CD4-positive, alpha-beta T cell treated with Interferon alpha-2 for 1 hour (primary cell): ENCODE measurements around the gene TEK.
"Not testable (repeated sequence)": the region's sequence is repeated elsewhere in the genome, so short reads cannot be mapped to it uniquely, and the experiment has no call there.

Experiments used
- DNase-seq, 2 donors: peaks; one replicate each; pipeline ENCODE4 v3.0.0-alpha.2; 2020 to 2022

Gene TEK

DNA sequence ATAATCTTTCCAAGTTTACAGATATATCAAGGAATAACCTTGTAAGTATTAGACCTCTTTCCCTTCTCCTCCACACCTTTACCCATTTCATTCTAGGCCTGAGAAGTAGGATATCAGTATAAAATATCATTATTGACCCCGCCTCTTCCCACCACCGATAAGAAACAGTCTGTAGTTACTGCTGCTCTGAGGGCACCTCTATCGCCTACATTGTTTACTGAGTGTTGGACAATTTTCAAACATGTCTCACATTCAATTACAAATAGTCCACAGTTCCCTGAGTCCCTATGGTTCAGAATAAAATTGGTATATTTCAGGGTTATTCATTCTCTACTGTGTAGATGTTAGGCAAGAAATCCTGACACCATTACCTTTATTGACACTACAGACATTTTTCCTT is 73.4 kb downstream of the TEK start:
- DNase-seq, result no peak

DNA sequence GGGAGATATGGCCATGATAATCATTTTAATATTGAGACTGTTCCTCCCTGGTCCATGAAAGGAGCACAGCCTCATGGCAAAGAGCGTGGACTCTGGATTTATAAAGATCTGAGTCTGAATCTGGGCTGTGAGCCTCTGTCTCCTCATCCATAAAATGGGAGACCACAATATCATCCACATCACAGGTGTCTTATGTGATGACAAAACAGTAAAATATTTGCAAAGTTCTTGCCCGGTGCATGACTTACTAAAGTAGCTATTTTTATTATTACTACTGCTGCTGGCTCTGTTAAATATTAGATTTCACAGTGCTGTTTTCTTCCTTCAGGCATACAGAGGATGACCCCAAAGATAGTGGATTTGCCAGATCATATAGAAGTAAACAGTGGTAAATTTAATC is 74.1 kb downstream of the TEK start:
- DNase-seq, result no peak

DNA sequence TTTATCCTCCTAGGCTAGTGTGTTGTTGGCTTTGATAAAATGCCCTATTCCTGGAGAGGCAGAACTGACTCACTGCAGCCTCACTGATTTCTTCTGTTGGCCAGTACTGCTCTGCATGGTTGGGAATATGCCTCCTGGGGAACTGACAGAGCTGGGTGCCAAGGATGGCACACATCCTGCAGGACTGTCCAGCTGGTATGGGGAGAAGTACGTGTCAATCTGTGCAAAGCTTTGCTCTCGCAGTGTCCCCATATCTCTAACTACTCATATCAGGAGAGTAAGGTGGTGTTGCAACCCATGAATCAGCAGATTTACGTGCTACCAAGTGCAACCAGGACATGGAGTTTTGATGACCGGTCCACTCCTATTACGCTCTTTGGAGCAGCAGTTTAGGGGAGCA is 74.7 kb downstream of the TEK start:
- no peak for DNase-seq

DNA sequence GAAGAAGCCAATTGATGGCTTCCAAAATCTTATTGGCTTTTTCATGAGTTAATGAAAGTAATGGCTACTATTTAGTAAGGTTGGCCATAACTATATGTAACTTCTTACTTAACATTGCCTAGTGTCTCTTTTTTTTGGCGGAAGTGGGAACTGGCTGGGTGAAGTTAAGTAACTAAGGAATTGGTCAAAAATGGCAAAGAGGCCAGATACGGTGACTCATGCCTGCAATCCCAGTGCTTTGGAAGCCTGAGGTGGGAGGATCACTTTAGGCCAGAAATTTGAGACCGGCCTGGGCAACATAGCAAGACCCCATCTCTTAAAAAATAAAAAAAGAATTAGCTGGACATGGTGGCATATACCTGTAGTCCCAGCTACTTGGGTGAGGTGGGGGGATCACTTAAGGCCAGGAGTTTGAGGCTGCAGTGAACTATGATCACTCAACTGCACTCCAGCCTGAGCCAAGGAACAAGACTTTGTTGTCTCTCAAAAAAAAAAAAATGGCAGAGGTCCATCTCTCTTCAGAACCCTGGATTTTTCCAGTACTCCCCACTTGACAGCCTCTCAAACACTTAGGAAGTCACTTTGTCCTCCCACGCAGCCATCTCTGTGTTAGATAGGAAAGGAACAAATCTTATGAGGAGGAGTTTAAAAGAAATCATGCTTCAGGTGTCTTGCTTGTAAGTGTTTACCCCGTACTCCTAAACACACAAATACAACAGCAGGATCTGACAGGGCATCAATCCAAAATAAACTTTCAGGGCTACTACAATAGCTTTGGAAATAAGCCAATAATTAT is 75.7 kb downstream of the TEK start:
- no peak for DNase-seq

DNA sequence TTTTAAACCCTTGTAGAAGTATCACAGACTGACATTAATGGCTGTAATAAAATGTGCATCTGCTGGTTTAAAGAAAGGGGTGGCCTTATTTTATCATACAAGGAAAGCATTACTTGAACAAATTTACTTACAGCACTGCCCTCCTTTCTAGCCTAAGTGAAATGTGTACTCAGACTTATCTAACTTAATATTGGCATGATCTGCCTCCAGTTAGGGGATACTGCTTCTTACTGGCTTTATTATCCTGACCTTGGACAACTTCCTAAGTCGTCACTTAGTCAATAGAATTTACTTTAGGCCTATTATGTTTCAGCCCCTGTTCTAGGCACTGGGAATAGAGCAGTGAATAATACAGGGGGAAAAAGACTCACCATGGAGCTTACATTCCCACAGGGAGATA is 79.4 kb downstream of the TEK start:
- no peak for DNase-seq

DNA sequence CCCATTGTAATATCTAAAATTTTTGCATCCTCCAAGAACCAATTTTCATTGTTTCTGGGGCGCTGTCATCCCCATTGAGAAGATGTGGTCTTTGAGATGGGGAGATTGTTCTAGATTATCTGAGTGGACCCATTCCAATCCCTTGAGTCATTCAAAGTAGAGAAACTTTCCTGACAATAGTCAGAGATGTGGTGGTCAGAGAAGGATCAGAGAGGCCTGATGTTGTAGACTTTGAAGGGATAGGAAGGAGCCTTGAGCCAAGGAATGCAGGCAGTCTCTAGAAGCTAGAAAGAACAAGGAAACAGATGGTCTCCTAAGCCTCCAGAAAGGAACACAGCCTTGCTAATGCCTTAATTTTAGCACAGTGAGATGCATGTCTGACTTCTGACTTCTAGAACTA is 80.4 kb downstream of the TEK start:
- DNase-seq, result no peak

DNA sequence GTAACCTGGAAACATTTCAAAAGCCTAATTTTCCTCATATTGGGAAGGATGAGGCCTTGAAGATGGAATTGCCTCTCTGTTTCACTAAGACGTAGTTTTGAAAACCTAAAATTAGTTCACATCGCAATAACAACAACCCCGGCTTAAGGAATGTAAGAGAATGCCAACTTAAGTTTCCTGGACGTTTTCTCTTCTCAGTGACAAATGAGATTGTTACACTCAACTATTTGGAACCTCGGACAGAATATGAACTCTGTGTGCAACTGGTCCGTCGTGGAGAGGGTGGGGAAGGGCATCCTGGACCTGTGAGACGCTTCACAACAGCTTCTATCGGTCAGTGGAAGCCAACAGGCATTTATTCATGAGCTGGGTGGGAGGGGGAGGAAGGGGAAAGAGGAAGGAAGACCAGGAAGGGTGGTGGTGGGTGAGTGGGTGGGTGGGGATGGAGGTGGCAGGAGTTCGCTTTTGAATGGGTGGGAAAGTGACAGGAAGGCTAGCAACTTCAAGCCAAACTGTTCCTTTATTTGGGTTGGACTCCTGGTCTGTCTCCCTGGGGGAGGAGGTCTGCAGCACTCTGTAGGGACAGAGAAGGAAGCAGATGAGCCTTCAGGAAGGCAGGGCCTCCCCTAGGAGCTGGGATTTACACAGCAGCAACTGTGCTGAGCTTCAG is 83.4 kb downstream of the TEK start:
- DNase-seq, result no peak

DNA sequence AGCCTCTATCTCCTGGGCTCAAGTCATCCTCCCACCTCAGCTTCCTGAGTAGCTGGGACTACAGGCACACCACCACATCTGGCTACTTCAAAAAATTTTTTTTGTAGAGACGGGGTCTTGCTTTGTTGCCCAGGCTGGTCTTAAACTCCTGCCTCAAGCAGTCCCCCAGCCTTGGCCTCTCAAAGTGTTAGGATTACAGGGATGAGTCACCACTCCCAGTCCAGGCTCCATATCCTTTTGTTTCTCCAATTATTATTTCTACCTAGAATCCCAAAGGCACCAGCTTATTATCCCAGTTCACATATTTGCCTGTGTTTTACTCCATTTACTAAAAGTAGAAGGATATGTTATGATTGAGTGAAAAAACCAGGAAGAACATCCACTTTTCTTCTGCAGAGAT is 84.9 kb downstream of the TEK start:
- no peak for DNase-seq

DNA sequence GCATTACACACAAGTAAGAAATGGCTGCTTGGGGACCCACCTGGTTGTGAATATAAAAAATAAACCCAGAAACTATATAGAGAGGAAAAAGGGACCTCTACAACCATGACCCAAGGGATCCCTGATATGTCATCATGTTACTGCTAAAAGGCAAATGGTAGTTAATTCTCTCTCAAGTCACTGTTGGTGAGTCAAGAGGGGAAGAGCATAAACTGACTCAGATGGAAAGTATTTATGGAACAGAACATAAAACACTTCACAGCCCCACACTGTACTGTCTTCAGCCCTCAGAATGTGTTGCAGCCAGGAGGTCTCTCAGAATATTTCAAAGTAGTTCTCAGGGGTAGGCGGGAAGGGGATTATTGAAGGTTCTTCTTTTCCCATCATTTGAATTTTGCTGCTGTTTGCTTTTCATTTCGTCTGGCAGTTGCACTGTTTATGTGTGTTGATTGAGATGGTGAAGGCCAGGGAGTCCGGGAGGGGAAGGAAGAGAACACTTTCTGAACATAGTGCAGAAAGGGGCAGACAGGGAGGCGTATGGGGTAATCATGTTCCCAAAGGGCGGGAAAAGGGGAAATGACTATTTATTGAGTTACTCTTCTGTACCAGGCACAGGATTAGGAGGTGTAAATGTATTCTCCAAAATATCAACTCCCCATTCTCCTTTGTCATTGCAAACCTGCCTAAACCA is 85.5 kb downstream of the TEK start:
- no peak for DNase-seq

DNA sequence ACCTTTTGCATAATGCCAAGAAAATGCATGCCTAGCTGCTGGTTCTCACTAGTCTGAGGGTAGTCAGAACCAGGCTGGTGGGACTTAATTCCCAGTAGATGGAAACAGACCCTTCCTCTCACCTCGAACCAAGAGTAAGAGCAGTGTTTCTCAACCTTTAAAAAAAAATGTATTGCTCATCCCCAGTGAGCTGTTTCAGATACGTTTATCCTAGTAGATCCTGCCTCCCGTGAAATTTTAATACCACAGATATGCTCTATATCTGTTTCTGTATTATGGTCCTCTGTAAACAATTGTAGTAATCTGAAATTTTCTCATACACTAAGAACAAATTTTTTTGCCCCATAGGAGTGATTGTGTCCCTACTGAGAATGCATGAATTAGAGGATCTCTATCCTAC is 86.2 kb downstream of the TEK start:
- DNase-seq, result no peak

DNA sequence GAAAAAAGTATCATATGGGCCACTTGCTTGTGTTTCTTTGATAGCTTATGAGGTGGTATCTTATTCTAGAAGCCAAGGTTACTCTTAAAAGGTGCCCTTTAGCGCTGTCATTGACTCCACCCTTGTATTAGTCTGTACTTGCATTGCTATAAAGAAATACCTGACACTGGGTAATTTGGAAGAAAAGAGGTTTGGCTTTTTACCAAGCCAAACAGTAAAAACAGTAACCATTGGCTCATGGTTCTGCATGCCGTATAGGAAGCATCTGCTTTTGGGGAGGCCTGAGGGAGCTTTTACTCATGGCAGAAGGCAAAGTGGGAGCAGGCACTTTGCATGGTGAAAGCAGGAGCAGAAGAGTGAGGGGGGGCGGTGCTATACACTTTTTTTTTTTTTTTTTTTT is 87.4 kb downstream of the TEK start:
- no peak for DNase-seq

DNA sequence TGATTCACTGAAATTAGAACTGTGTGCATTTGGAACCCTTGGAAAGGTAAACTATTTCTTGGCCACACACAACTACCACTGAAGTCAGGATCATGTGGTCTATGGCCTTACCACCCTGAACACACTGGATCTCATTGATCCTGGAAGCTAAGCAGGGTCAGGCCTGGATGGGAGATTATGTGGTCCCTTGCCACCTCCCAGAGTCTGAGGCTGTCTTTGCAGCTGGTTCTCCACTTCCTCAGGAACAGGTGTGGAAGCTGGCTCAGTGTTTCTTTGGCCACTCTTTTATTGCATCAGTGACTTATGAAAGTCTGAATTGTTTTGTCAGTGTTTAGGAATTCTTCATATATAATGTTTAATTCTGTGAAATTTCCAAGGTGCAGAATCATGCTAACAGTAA is 89.2 kb downstream of the TEK start:
- no peak for DNase-seq

DNA sequence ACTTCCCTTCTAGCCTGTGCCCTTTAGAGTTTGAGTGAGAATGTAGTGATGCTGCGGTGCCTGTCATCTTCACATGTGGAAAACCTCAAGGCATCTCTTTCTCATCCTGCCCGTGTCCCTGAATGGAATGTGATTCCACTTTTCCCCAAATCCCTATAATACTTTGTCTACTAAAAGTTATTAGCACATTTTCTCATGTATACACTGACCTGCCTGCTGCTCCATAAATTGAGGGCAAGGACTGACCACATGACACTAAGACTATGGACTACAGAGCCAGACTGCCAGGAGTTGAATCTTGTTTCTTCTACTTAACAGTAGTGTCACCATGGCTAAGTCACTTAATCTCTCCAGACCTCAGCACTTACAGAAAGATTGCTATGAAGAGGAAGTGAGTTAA is 93.0 kb downstream of the TEK start:
- no peak for DNase-seq

DNA sequence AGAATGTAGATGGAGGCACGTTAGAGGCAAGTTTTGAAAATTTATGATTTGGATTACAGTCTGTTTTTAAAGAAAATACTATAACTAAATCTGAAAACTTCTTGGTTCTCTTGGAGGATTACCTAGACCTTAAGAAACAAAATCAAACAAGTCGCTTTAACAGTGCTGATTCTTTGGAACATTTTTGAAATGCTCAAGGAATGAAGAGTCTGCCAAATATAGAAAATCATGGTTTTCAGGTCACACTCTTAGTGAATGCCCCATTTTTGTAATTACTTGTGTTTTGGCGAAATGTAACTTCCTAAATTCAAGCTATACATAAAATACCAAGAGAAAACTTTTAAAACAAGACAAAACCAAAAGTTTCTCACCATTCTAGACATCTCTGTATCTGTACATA is 94.8 kb downstream of the TEK start:
- no peak for DNase-seq

DNA sequence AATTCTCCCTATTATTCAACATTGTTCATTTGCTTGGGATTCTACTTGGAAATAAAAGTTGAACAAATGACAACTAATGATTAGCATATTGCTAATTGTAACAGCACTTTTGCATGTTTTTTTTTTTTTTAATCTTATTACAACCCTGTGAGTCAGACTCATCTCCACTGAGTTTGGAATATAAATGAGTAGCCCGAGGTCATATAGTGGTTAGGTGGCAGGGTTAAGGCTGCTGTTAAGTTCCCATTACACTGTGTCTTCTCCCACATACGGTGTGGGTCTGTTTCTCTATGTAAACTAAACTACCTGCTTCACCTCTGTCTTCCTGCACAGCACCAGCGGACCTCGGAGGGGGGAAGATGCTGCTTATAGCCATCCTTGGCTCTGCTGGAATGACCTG is 95.6 kb downstream of the TEK start:
- no peak for DNase-seq

DNA sequence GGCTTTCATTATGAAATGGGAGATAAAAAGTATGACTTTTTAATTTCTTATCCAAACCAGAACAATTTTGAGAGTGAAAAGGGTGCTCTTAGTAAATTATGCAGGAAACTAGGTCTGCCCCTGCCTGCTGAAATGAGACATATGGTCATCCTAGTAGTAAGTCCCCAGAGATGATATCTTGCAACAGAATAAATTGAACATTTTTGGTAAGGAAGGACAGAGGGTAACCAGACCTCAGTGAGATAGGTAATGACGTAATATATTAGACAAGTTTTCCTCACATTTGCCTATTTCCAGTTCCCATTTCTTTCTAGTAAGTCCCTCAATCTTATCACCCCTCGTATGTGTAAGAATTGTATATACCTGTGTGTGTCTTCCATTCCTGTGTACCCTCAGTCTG is 96.2 kb downstream of the TEK start:
- no peak for DNase-seq

DNA sequence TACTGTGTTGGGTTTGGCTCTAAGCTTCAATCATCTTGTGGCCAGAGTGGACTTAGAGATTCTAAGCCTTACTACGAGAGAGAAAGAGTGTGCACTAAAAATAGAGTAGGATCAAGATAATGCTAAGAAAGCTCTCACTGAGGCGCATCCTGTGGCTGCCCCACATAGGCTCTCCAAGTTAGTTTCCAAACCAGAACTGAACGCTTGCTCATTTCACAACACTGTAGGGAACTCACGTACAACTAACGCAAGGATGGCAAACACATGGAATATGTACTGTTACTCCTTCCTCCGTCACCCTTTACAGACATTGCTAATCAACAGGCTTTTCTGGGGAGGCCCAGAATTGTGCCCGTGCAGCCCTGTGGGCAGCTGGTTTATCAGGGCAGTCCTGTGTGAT is 97.0 kb downstream of the TEK start:
- no peak for DNase-seq

DNA sequence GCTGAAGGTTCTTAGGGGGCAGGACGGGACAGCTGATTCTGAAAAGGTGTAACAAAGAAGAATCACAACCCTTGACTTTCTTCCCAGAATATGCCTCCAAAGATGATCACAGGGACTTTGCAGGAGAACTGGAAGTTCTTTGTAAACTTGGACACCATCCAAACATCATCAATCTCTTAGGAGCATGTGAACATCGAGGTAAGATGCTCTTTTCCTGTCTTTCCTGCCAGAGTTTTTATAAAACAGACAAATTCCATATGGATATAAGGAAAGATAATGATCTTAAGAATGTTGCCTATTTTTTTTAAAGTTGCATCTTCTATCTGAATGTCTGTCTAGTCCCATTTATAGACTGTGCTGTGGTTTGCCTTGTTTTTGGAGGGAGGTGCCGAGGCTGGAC is 100.0 kb downstream of the TEK start:
- no peak for DNase-seq

DNA sequence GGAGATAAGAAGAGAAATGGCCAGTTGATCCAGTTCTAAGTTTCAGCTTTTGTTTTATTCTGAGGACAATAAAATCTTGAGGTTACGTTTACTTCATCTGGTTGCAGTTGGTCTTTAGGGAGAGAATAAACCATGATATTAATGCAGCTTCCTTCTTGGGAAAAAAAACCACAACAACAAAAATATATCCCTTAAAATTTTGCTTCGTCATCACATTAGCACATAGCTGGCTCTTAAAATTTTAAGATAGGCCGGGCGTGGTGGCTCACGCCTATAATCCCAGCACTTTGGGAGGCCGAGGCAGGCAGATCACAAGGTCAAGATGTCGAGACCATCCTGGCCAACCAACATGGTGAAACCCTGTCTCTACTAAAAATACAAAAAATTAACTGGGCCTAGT is 101.6 kb downstream of the TEK start:
- no peak for DNase-seq

DNA sequence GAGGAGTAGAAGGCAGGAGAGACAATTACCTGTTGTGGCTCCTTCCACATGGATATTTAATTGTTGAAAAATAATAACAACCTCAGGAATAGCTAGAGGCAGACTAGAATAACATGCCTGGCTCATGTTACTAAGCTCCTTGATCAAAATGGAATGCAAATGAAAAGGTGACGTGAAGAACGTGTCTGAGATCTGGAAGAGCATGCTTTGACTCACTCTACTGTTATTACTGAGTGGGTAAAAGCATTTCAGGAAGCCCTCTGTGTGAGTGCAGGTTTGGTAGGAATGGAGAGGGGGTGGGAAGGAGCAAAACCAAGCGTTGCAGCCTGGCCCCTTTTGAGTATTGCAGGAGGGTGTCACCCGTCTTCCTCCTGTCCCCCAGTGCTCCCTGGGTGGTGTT is 103.2 kb downstream of the TEK start:
- no peak for DNase-seq

DNA sequence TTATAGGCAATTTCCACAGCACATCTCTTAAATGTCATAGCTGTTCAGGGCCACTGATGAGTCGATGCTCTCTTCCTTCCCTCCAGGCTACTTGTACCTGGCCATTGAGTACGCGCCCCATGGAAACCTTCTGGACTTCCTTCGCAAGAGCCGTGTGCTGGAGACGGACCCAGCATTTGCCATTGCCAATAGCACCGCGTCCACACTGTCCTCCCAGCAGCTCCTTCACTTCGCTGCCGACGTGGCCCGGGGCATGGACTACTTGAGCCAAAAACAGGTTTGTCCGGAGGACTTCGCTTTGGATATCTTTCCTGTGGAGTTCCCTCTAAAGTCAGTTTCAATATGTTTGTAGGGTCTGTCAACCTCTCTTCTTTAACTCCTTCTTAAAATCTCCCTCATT is 103.6 kb downstream of the TEK start:
- no peak for DNase-seq

DNA sequence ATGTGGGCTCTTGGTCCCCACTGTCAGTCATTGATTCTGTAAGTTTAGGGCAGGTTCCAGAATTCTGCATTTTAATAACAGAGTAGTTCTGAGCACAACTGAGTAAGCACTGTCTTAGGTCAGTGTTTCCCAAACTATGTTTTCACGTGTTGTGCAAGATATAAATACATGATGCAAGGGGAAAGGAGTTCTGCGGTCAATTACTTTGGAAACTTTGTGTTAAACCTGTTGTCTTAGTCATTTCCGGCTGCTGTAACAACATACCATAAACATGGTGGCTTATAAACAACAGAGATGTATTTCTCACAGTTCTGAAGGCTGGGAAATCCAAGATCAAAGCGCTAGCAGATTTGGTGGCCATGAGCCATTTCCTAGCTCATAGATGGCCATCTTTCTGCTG is 118.2 kb downstream of the TEK start:
- DNase-seq, result no peak

DNA sequence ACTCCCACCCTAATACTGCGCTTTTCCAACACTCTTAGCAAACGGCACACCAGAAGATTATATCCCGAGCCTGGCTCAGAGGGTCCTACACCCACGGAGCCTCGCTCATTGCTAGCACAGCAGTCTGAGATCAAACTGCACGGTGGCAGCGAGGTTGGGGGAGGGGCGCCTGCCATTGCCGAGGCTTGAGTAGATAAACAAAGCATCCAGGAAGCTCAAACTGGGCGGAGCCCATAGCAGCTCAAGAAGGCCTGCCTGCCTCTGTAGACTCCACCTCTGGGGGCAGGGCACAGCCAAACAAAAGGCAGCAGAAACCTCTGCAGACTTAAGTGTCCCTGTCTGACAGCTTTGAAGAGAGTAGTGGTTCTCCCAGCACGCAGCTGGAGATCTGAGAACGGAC is 130.6 kb downstream of the TEK start:
- DNase-seq, result not testable (repeated sequence)

DNA sequence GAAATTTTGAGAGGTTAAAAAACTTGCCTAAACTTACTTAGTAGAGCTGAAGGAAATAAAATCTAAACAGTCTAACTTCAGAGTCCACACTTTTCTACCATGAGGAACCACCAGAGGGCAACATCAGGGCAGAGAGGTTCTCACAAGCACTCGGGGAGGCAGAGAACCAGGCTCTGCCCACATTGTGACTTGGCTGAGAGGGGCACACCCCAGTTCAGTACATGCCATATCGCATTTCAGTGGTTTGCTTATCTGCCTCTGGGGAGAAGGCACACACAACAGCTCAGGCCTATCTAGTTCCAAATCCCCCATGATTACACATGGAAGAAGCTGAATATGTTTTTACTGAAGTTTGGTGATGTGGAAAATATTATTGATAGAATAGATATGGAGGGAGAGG is 138.7 kb downstream of the TEK start:
- DNase-seq, result no peak
